Superior temporal gyrus (tissue), 1 donor: ENCODE measurements around the gene ADORA3.

Source experiments
- DNase-seq: peaks from one replicate; pipeline ENCODE4 v3.0.0-alpha.2; 2016; ENCODE audit errors: extremely low spot score

Gene ADORA3

DNA sequence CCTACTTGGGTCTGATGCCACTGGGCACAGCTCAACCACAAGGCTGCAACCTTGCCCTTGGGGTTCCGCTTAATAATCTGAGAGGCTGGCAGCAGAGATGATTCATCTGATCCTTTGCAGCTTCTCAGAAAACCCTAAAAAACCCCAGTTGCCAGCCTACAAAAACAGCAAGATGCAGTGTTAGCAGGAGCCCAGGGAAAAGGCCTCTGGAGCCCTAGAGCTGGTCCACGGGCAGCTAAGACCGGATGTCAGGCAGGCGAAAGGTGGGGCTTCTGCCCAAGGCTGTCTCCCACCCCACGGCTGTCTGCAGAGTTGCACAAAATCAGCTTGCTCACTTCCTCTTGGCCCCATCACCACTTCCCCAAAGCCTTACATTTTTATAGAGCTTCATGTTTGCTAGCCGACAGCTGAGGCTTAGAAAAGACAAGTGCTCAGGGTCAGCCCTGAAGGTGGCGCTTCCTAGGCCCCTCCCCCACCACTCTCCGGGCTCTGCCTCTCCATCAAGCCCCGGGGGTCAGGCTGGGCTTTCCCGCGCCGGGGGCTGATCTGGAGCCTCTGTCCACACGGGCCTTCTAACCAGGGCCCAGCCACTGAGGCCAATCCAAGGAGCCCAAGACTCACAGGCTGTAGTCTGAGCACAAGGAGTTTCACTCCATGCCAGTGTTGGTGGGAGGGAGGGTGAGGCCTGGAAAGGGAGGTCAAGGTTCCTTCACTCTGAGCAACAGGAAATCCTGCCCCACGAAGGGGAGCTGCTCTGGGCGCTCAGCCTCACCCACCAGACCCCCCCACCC lies 4.2 kb upstream of the ADORA3 start:
- DNase-seq = no peak

DNA sequence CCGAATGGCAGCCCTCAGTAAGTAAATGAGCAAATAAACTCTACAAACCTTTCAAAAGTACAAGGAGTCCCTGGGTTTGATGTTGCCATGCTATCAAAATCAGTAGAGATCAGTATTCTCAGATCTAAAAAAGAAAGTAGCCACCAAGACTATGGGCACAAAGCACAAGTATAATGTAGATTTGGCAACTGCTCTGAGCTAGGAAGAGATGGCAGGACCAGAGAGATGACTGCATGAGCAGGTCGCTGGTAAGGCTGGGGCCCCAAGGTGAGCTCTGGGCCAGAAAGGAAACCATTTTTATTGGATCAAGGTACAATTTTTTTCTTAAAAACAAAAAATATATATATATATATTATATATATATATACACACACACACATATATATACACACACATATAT lies 3.1 kb upstream of the ADORA3 start:
- DNase-seq = no peak

DNA sequence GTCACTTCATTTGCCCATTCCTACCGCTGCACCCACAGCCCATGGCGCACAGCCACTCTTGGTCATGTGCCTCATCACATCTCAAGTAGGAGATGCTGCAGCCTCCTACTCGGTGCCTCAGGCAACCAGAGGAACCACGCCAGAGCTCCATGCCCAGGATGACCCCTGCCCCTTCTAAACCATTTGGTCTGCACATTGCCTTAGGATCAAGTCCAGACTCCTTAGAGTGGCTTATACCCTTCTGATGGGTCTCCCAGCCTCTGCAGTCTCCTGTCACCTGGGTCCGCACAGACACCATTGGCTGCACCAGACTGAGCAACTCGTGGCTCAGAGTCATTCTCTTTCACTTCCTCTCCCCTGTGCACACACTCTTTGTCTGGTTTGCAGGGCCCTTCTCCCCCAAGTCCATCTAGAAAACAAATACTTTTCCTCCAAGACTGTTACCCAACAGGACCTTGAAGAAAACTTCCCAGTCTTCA lies 2.2 kb upstream of the ADORA3 start:
- DNase-seq = no peak

DNA sequence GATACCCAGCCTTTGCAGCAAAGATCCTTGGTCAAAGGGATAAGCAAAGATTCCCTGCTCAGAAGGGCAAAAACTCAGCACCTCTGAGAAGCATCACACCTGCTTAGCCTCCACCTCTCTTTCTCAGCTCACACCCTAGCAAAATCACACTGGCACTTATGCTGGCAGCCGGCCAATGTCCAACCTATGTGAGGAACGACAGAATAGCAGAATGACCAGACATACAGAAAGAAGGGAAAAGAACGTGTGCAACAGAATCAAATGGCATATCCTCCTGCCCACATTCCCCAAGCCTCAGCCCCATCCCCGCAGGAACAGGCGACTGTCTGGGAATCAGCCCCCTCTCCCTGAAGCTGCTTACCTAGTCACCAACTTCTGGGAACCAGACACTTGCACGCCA lies 664 bp upstream of the ADORA3 start:
- no peak for DNase-seq

DNA sequence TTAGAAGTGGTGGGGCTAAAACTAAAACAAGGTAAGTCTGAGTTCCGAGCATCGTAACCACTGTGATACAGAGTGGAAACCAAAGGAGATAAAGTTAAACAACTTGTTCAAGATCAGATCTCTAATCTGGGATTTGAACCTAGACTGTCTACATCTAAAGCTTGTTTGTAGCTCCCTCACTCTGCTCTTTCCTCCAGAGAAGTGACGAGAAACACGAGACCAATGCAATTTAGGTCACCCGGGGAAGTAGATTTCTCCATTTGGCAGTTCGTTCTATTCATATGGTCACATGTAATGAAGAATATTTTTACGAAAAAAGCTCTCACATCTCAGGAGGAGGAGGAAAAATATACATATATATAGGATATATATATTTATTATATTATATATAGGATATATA lies 1.8 kb downstream of the ADORA3 start:
- no peak for DNase-seq

DNA sequence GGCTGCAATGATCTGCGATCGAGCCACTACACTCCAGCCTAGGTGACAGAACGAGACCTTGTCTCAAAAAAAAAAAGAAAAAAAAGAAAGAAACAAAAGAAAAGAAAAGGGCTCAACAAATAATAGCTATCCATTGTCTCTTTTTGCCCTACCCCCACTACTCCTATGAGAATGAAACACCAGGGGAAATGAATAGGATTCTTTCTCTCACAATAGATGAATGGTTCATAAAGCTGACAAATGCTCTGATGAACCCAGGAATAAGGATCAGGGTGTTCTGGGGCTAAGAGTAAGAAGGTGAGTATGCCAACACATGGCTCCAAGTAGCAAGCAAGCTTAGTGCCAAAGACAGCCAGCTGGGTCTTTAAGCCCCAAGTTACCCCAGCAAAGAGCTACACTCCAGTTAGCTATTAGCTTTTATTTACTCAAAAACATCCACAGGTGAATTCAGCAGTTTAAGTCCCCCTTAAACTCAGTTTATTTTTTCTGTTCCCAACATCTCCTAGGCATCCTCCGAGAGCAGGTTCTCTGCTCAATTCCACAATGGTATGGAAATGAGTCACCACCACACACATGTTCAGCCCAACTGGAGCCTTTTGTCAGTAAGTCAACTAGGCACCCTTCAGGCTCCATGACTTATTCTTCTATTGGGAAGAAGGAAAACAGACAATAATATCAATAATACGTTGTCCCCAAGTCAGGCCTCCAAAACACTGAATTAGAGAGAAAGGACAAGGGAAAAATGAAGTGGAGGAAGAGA lies 4.2 kb downstream of the ADORA3 start:
- DNase-seq = peak; percentile 86

DNA sequence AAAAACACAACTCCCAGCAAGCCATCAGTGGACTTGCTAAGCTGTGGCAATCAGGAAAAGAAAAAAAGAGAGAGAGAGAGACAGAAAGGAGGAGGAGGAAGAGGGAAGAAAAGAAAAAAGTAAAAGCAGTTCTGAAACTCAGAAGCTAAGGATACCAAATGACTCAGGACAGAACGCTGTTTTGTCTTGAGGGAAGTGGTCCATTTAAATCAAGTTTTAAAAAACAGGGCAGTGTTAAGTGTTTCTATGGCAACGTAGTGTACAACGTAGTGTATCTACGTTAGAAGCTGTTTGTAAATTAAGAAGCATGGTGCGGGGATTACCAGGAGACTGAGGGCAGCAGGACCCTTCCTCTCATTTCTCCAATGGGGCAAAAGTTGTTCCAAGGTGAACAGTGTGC lies 5.8 kb downstream of the ADORA3 start:
- DNase-seq = no peak

DNA sequence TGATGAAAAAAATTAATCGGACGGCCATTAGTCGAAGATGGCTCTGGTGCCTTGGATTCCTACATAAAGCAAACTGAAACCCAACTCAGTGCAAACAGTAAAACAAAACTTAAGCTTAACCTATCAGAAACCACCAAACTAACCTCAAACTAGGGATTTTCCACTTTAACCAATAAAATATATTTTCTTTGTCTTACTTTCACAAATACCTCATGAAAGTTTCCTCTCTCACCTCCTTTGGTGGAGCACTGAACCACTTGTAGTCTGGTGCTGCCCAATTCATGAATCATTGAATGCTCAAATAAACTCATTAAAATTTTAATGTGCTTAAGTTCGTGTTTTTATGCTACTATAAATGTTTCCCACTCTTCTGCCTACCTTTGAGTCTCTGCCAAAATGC lies 7.0 kb downstream of the ADORA3 start:
- no peak for DNase-seq

DNA sequence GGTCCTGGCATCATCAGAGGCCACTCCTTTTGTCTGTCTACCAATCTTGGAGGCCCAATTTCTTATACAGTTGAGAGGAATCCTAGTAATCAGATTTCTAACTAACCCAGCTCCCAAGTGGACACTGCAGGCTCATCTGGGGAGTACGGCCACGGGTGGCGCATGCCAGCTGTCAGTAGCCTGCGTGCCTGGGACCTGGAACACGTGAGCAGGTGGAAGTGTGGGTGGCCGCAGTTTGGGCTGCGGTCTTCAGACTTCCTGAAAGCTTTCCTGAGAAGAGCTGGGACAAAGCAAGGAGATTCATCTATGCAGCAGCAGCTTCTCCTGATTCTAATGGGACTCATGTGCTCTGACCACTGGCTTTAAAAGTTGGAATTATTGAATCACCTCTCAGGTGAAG lies 12.4 kb downstream of the ADORA3 start:
- DNase-seq = no peak

DNA sequence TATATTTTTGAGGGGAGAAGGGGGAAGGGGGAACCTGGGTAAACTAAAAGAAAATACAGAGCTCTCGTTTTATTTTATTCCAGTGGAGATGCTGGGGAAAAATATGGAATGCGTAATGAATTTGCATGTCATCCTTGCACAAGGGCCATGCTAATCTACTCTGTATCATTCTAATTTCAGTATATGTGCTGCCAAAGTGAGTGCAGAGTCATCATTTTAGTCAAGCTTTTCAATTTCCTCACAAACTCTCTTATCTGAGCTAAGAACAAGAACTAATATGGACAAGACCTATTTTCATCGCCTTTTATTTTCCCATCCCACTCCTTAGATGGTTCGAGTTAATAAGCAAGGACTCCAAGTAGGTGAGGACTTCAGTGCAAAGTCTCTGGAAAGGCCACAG lies 13.2 kb downstream of the ADORA3 start:
- DNase-seq = no peak

DNA sequence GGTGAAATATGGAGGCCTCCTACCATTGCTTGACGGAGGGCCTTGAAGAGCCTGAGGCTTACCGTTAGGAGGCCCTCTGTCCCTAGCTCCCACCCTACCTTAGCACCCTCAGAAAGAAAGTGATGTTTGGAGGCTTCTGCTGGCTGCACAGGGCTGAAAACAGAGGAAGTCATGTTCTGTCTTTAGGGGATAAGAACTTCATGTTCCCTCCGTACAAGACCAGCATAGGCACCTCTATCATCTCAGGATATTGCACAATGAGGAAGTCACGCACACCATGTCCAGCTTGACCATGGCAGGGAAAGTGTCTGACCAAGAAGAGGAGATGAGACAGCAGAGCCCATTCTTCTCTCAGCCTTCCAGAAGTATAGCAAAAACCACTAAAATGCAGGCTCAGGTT lies 13.8 kb downstream of the ADORA3 start:
- peak; percentile 51 for DNase-seq

DNA sequence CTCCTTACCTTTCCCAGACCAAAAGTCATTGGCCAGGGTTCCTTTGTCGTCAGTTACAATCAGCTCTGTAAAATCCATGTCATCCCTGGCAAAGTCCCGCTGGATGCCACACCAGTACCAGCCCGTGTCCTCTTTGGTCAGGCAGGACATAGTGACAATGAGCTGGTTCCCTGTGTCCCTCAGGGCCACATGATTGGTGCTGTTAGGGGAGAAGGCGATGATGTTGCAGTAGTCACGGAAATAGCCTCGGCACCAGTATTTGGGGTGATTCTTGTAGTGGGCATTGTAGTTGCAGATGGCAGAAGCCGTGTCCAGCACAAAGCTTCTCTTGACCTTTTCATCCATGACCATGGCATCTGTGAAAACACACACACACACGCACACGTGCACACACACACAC lies 14.8 kb downstream of the ADORA3 start:
- peak; percentile 76 for DNase-seq

DNA sequence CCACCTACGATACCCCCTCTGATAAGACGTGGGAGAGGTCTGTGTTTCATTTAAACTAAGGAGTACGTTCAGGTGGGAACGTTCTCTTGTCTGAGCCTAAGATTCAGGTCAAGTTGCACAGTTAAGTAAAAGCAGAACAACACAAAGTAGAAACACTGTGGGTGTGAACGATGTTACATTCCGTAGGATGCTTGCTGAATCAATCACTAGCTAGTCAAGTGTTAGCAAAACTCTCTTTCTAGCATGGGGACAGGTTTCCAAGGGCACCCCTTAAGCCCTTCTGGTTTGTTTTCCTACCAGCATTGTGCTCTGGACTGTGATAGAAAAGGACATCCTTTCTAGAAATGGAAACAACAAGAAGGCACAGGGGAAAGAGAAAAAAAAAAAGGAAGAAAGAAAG lies 16.3 kb downstream of the ADORA3 start:
- no peak for DNase-seq

DNA sequence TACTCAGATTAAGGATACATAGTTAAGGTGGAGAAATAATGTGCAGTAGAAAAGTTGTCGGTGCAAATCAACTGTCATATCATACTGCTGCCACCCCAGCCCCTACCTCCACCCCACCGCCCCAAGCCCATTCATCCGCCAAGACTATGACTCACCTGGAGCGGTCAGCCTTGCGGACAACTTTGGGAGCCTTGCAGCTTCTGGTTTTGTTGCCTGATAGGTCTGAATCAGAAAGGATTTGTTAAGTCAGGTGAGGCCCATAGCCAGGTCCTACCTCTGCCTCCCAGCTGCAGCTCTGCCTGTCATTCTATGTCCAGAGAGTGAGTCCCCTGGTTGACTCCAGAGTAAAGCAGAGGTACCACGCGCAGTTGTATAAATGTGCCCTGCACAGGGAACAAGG lies 17.0 kb downstream of the ADORA3 start:
- no peak for DNase-seq

DNA sequence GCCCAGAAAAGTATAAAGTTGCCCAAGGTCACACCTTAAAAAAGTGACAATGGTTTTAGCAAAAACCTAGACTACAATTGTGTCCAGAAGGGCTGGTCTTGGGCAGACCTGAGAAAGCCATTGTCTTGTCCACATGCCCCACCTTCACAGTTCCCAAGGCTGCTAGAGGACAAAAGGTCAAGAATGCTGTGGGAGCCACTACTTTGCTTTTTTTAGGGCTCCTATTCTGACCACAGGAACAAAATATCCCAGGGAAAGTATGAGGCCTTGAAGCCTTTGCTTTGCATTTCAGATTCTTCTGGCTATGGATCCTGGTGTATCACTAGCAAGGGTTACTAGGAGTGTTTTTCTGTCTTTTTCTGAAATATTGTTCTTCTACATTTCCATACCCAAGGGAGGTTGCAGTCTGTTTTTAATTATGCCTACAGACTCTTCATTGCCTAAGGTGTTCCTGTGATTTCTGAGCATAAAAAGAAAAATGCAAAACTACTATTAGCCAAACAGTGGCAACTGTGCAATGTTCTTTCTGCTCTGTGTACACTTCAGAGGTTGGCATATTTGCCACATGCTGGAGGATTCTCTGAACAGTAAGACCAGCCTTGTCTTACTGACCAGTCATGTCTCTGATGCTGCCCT lies 18.9 kb downstream of the ADORA3 start:
- no peak for DNase-seq

DNA sequence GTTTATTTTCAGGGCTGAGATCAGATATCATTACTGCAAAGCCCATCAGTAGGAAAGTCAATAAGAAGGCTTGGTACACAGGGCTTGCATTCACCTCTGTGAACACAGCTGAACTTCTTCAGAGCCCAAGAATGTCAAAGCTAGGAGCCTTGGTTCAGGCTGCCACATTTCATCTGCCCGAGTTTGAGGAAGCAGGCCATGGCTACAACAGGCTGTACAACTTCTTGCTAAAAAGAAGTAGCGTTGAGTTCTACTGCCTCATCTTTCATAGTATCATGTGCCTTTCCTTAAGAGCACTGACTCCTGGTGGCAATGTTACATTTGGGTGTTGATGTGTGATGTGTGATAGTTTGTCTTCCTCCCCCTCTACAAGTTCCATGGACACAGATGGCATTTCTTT lies 19.6 kb downstream of the ADORA3 start:
- DNase-seq = no peak

DNA sequence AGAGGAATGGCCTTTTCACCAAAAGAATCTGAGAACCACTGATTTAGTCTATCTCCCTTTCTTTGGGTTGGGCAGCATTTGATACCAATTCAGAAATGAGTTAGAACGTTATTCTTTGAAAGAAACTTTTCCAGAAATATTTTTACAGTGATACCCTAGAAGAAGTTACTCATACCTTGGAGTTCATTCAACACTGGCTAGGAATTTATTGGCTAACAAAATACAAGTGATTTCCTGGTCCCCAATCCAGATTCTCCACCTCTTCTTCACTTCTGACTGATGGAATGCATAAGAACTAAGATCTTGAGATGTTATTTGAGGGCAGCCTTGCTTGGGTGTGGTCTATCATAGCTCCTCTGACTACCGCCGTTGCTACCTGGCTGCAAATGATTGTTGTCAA lies 20.3 kb downstream of the ADORA3 start:
- no peak for DNase-seq

DNA sequence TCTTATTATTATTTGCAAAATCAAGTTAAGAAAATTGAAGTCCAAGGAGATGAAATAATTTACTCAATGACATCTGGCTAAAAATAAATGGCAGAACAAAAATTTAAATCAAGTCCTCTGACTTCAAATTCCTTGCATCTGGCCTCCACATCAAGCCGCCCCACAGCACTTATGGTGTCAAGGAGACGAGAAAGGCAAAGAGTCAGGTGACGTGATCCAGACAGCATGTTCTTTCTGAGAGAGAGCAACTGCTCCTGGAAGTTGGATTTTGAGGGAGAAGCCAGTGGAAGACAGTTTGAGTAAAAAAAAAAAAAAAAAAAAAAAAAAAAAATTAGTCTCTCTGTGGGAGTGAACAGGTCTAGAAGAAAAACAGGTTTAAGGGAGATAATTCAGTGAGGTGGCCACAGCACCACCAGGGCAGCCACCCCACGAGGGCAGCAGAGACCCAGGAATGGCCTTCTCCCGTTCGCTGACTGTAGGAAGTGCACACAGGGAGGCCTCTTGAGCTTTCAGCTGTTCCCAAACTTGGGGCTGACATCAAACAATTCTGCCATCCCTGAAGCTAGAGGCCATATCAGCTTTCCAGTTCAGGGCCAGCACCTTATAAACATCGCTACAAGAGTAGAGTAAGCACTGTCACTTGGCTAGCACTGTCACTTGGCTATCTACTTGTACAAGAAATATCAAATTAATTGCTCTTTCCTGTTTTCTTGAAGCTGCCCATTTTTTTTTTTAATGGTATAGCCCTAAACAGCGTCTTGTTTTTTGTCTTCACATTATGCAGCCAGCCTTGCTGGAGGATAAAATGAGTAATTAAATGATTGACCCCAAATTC lies 21.8 kb downstream of the ADORA3 start:
- DNase-seq = peak; percentile 89

DNA sequence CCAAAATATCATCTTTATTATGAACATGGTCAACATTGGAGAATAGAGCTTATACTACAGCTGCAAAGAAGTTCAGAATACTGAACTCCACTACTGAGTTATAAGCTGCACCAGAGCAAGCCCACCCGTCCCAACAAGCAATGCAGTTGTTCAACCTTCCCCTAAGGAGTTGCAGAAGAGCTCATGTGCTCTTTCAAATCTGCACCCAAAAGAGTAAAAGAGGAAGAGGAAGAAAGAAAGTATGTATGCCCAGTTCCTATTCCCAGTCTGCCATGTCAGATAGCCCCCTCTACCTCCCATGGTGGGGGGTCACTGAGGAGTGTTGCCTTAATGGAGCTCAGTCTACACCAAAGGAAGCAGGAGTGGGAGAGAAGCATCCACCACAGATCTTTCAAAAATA lies 22.8 kb downstream of the ADORA3 start:
- no peak for DNase-seq

DNA sequence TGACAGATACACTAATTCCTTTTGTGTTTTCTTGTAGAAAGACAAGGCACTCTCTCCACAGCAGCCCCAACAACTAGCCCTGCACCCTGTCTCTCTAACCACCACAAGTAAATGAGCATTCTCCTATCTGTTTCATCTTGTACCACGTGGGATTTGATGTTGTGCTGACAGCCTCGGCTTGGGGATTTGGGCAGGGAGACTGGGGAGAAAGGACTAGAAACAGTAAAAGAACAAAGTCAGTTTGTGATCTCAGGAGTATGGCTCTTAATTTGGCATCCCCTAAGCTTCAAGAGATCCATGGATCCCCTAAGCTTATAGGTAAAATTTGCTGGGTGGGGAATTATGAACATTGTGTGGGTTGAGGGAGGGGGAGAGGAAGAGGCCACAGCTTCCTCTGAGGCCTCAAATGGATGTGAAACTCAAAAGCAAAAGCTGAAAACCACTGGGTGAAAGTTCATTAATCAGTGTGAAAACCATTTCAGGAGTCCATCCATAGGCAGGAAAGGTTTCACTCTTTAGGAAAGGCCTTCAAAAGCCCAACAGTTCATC lies 26.6 kb downstream of the ADORA3 start:
- DNase-seq = no peak

DNA sequence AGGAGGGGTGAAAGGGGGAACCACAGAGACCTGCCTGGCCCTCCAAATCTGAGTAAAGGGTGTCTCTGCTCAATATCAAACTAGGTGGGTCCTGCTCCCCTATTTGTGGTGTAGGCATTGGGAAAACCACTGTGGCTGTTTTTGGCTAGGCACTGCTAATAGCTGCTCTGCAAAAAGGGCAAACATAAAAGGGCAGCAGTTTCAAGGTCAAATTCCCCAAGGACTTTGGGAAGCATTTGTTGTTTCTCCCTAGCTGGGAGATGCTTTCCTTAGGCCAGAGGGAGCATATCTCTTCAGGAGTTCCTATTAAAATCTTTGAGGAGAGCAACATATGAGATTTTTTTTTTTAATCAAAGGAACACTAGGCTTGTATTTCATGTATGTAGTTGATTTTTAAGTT lies 27.2 kb downstream of the ADORA3 start:
- DNase-seq = no peak

DNA sequence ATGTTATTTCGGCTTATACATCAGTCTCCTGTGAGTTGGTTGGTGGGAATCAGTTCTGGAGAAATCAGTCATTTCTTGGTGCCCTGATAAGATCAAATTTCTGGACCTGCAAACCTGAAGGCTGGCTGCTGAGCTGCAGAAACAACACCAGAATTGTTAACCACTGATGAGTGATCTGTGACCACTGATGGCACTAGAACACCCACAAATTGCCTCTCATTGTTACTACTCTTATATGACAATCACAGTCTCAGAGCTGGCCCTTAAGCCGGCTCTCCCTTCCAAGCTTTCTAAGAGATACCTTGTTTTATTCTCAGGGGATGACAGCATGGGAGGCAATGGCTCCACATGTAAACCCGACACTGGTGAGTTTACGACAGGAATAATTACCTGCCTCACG lies 27.7 kb downstream of the ADORA3 start:
- DNase-seq = no peak
